Trophoblast cell (in vitro differentiated cells and primary cell): ENCODE data around the gene ALOX5.

Source experiments
- DNase-seq, 2 donors: peaks; one replicate each; pipeline ENCODE4 v3.0.0-alpha.2; 2016
- H2AFZ ChIP-seq: 2 replicates; pipeline ENCODE4 v1.6.1; 2013; ENCODE audit warnings: low read length, moderate library complexity, mild to moderate bottlenecking; ENCODE audit not compliant: insufficient read depth, poor library complexity
- H2AK5ac ChIP-seq: 2 replicates; pipeline ENCODE4 v1.6.1; 2013; ENCODE audit warnings: mild to moderate bottlenecking, low read length
- H2BK120ac ChIP-seq: 2 replicates; pipeline ENCODE4 v1.6.1; 2013; ENCODE audit warnings: low read length, mild to moderate bottlenecking, moderate library complexity; ENCODE audit not compliant: insufficient read depth, poor library complexity
- H2BK12ac ChIP-seq: 2 replicates; pipeline ENCODE4 v1.6.1; 2013; ENCODE audit warnings: mild to moderate bottlenecking, low read length, moderate library complexity
- H2BK5ac ChIP-seq: 2 replicates; pipeline ENCODE4 v1.6.1; 2013; ENCODE audit warnings: low read length, low read depth, moderate library complexity, mild to moderate bottlenecking; ENCODE audit not compliant: poor library complexity
- H3K14ac ChIP-seq: 2 replicates; pipeline ENCODE4 v1.6.1; 2013; ENCODE audit warnings: mild to moderate bottlenecking, low read length
- H3K18ac ChIP-seq: 2 replicates; pipeline ENCODE4 v1.6.1; 2013; ENCODE audit warnings: mild to moderate bottlenecking, low read length
- H3K23ac ChIP-seq: 2 replicates; pipeline ENCODE4 v1.6.1; 2013; ENCODE audit warnings: low read length
- H3K27ac ChIP-seq: 2 replicates; pipeline ENCODE4 v1.5.1; 2013; ENCODE audit warnings: low read depth, mild to moderate bottlenecking, inconsistent platforms, low read length, moderate library complexity
- H3K27me3 ChIP-seq: 2 replicates; pipeline ENCODE4 v1.6.1; 2013; ENCODE audit warnings: inconsistent platforms, mild to moderate bottlenecking, low read length, moderate library complexity; ENCODE audit not compliant: insufficient read depth
- H3K36me3 ChIP-seq, 2 experiments: 1 replicate in 1 of 2; 2 replicates in 1 of 2; pipeline ENCODE4 v1.6.1; 2013; ENCODE audit warnings: low read length in 2 of 2, mild to moderate bottlenecking in 2 of 2, moderate library complexity in 1 of 2; ENCODE audit not compliant: insufficient read depth in 2 of 2, control insufficient read depth in 1 of 2
- H3K4ac ChIP-seq: 2 replicates; pipeline ENCODE4 v1.6.1; 2013; ENCODE audit warnings: low read depth, mild to moderate bottlenecking, low read length, moderate library complexity
- H3K4me1 ChIP-seq, 2 experiments: 1 replicate in 1 of 2; 2 replicates in 1 of 2; pipeline ENCODE4 v1.6.1; 2013; ENCODE audit warnings: low read length in 2 of 2, mild to moderate bottlenecking in 2 of 2, moderate library complexity in 1 of 2; ENCODE audit not compliant: insufficient read depth in 2 of 2, control insufficient read depth in 1 of 2
- H3K4me2 ChIP-seq: 2 replicates; pipeline ENCODE4 v1.6.1; 2013; ENCODE audit warnings: inconsistent platforms, mild to moderate bottlenecking, low read length, moderate library complexity
- H3K4me3 ChIP-seq: 2 replicates; pipeline ENCODE4 v1.5.1; 2013; ENCODE audit warnings: mild to moderate bottlenecking, low read depth, low read length, inconsistent platforms
- H3K79me1 ChIP-seq: one replicate; pipeline ENCODE4 v1.6.1; 2013; ENCODE audit warnings: low read length
- H3K79me2 ChIP-seq: 2 replicates; pipeline ENCODE4 v1.6.1; 2013; ENCODE audit warnings: low read length, mild to moderate bottlenecking; ENCODE audit not compliant: control insufficient read depth, insufficient read depth, poor library complexity
- H3K9ac ChIP-seq: 2 replicates; pipeline ENCODE4 v1.6.1; 2013; ENCODE audit warnings: mild to moderate bottlenecking, low read length
- H3K9me3 ChIP-seq: 2 replicates; pipeline ENCODE4 v1.6.1; 2013; ENCODE audit warnings: low read depth, mild to moderate bottlenecking, control low read depth, inconsistent platforms, low read length; ENCODE audit not compliant: insufficient read depth
- H4K12ac ChIP-seq: 2 replicates; pipeline ENCODE4 v1.6.1; 2013; ENCODE audit warnings: low read depth, mild to moderate bottlenecking, low read length, moderate library complexity
- H4K8ac ChIP-seq: 2 replicates; pipeline ENCODE4 v1.6.1; 2013; ENCODE audit warnings: low read depth, mild to moderate bottlenecking, low read length, moderate library complexity
- H4K91ac ChIP-seq: one replicate; pipeline ENCODE4 v1.6.1; 2013; ENCODE audit warnings: low read depth, mild to moderate bottlenecking, low read length, moderate library complexity
- WGBS: extraction: QIAGEN DNeasy Blood & Tissue Kit; methylation state at CpG from one replicate; pipeline ENCODE4 v1.1.7; 2013; ENCODE audit warnings: missing lambda C conversion rate; ENCODE audit not compliant: insufficient read length, insufficient coverage; ENCODE audit errors: extremely low coverage; 5-methylcytosine and 5-hydroxymethylcytosine counted together

The ALOX5 gene

DNA sequence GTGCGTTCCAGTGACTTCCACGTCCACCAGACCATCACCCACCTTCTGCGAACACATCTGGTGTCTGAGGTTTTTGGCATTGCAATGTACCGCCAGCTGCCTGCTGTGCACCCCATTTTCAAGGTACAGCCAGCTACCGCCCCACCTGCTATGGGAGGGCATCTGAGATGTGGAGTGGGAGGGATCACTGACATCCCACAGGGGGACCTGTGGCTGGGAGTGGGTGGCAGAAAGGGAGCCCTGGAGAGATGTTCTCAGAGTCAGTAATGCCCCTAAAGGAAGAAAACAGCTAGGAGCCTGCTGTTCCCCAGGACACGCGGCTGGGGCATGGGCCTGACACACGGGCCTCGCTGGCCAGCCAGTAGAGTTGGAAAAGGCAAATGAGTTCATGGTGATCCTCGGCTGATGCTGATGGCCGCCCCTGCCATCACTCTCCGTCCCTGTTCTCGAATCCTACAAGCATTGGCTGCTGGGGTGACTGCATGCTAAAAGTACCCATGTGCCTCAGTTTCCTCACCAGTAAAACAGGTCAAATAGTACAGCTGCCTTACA, 66.6 kb downstream of the ALOX5 start:
- Histone ChIP-seq H4K91ac (no peak overlapping the region), H3K4me3 (no peak overlapping the region), H3K9me3 (peaks cover 4% of the 10 kb centered on the region), H3K4me2 (no peak overlapping the region), H3K79me2 (no peaks in the 10 kb centered on the region), H2BK120ac (no peak overlapping the region), H3K23ac (no peak overlapping the region), H3K4ac (no peak overlapping the region), H3K18ac (no peak overlapping the region), H3K9ac (no peak overlapping the region), H4K8ac (no peak overlapping the region), H2AK5ac (no peak overlapping the region), H4K12ac (no peak overlapping the region), H3K4me1 (no peaks in the 10 kb centered on the region), H3K27me3 (no peaks in the 10 kb centered on the region), H2BK12ac (no peak overlapping the region), H2BK5ac (no peak overlapping the region), H3K14ac (no peak overlapping the region), H3K79me1 (no peaks in the 10 kb centered on the region), H3K36me3 (no peaks in the 10 kb centered on the region), H3K27ac (no peak overlapping the region), H2AFZ (no peak overlapping the region)
- DNase-seq, result no peak
- WGBS, result no CpG with 5 or more reads among the region's 13 CpGs

DNA sequence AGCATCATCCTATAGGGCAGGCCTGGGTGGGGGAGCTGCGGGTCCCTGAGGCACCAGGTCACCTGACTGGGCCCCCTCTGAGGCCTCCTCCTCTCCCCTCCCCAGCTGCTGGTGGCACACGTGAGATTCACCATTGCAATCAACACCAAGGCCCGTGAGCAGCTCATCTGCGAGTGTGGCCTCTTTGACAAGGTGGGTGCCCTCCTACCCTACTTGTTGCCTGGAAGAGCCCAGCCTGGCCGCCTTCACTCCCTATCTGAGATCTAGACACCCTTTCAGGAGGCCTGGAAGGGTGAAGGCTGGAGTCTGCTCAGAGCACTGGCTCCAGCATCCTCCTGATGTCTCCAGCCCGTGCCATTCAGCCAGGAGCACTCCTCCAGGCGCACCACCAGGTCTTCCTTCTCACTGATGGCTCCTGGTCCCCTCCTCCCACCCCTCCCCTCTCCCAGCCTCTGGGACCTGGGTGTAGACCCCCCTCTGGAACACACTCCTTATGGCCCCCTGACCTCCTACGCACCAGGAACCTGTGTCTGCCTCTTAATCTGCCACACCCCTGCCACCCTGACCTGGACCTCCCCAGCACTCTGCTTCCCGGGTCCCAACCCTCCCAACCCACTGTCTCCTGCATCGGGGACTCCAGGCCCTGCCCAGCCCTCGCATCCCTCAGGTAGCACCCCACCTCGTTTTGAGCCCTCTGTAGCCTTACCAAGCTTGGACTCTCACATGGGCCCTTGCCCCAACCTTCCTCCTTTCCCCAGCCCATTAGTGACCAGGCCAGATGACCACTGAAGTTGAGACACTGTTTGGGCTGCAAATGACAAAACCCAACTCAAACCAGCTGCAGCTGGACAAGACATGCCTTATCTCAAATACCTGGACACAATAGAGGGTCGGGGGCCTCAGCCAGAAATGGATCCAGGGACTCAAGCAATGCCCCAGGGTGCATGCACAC, 67.5 kb downstream of the ALOX5 start:
- Histone ChIP-seq H2AK5ac (no peak overlapping the region), H3K23ac (no peak overlapping the region), H2BK120ac (no peak overlapping the region), H3K79me1 (no peaks in the 10 kb centered on the region), H4K91ac (no peak overlapping the region), H2AFZ (no peak overlapping the region), H3K14ac (no peak overlapping the region), H3K4me1 (no peaks in the 10 kb centered on the region), H3K36me3 (no peaks in the 10 kb centered on the region), H3K4me3 (no peak overlapping the region), H3K79me2 (no peaks in the 10 kb centered on the region), H3K4ac (no peak overlapping the region), H3K9ac (no peak overlapping the region), H4K12ac (no peak overlapping the region), H3K27me3 (no peaks in the 10 kb centered on the region), H2BK12ac (no peak overlapping the region), H3K4me2 (no peak overlapping the region), H4K8ac (no peak overlapping the region), H3K27ac (no peak overlapping the region), H3K18ac (no peak overlapping the region), H3K9me3 (peaks cover 4% of the 10 kb centered on the region), H2BK5ac (no peak overlapping the region)
- no peak for DNase-seq
- WGBS, result no CpG with 5 or more reads among the region's 13 CpGs

DNA sequence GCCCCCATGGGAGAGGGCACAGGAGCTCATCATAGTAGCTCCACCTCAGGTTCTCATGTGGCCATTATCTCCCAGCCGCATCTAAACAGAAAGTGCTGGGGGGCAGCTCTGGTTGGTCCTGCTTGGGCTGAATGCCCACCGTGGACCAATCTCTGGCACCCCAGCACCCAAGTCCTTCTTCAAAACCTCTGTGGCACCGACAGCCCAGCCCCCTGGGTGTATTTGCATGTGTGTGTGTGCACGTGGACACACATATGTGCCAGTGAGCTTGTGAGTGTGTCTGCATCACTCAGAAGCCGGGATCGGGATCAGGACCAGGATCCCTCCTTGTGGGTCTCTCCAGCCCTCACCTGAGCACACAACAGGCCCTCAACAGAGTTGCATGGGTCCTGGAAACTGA, 68.2 kb downstream of the ALOX5 start:
- H2AK5ac ChIP-seq, result no peak overlapping the region
- H3K9ac ChIP-seq, result no peak overlapping the region
- peaks cover 4% of the 10 kb centered on the region for H3K9me3 ChIP-seq
- H4K91ac ChIP-seq, result no peak overlapping the region
- no peaks in the 10 kb centered on the region for H3K36me3 ChIP-seq
- H4K12ac ChIP-seq, result no peak overlapping the region
- no peak overlapping the region for H2BK5ac ChIP-seq
- no CpG with 5 or more reads among the region's 6 CpGs for WGBS
- H4K8ac ChIP-seq, result no peak overlapping the region
- H3K79me2 ChIP-seq, result no peaks in the 10 kb centered on the region
- no peak overlapping the region for H3K4me2 ChIP-seq
- no peak overlapping the region for H3K23ac ChIP-seq
- no peak overlapping the region for H3K14ac ChIP-seq
- H3K18ac ChIP-seq, result no peak overlapping the region
- no peak overlapping the region for H3K4ac ChIP-seq
- H3K4me3 ChIP-seq, result no peak overlapping the region
- no peaks in the 10 kb centered on the region for H3K27me3 ChIP-seq
- H2AFZ ChIP-seq, result no peak overlapping the region
- no peaks in the 10 kb centered on the region for H3K79me1 ChIP-seq
- H3K4me1 ChIP-seq, result no peaks in the 10 kb centered on the region
- H2BK120ac ChIP-seq, result no peak overlapping the region
- no peak overlapping the region for H2BK12ac ChIP-seq
- DNase-seq, result no peak
- H3K27ac ChIP-seq, result no peak overlapping the region

DNA sequence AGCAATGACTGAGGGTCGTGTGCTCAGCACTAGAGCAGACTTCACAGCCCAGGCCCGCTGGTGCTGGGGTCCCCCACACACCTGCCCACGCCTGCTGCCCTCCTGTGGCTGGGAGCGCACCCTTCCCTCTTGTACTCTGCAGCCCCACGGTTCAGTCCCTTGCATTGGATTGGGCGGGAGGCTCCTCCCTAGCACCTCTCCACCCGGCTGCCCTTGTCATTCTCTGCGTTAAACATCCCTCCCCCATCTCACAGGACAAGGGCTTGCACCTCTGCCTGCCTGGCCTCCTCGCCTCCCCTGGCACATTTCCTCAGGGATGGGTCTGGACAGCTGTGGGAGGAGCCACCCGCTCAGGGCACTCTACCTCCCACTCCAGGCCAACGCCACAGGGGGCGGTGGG, 68.6 kb downstream of the ALOX5 start:
- H3K79me1 ChIP-seq, result no peaks in the 10 kb centered on the region
- no peak overlapping the region for H2BK120ac ChIP-seq
- WGBS, result no CpG with 5 or more reads among the region's 12 CpGs

More for the DNA sequence above, 68.6 kb downstream of the ALOX5 start:
- H4K8ac ChIP-seq, result no peak overlapping the region
- no peak overlapping the region for H3K4me2 ChIP-seq
- peaks cover 4% of the 10 kb centered on the region for H3K9me3 ChIP-seq
- H3K14ac ChIP-seq, result no peak overlapping the region
- no peak overlapping the region for H2AK5ac ChIP-seq
- no peak overlapping the region for H3K27ac ChIP-seq
- no peaks in the 10 kb centered on the region for H3K79me2 ChIP-seq
- DNase-seq, result no peak
- H3K23ac ChIP-seq, result no peak overlapping the region
- no peak overlapping the region for H2AFZ ChIP-seq
- no peak overlapping the region for H3K4ac ChIP-seq
- H2BK12ac ChIP-seq, result no peak overlapping the region
- no peak overlapping the region for H3K9ac ChIP-seq
- H4K12ac ChIP-seq, result no peak overlapping the region
- H3K18ac ChIP-seq, result no peak overlapping the region
- H3K27me3 ChIP-seq, result no peaks in the 10 kb centered on the region
- no peak overlapping the region for H2BK5ac ChIP-seq
- no peak overlapping the region for H3K4me3 ChIP-seq
- no peaks in the 10 kb centered on the region for H3K4me1 ChIP-seq
- H3K36me3 ChIP-seq, result no peaks in the 10 kb centered on the region
- no peak overlapping the region for H4K91ac ChIP-seq
